ENCODE results near the gene STK11IP.

STK11IP gene

DNA sequence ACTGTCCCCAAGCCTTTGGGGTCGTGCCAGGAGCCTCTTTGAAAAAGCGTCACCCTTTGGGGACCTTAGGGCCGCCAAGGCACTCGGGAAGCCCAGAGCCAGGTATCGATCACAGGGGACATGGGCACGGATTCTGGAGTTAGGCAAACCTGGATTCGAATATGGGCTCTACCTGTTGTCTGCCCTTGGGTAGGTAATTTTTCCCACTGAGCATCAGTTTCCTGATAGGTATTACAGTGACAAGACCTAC lies 44.6 kb upstream of the STK11IP start:
- no peak overlapping the region for H3K4me3 ChIP-seq (ENCODE audit: low read depth, low read length)
- TF ChIP-seq CTCF (IDR thresholded peaks at IDR 0.05; ENCODE audit: borderline replicate concordance, insufficient read depth, low read depth, low read length) = no peak

DNA sequence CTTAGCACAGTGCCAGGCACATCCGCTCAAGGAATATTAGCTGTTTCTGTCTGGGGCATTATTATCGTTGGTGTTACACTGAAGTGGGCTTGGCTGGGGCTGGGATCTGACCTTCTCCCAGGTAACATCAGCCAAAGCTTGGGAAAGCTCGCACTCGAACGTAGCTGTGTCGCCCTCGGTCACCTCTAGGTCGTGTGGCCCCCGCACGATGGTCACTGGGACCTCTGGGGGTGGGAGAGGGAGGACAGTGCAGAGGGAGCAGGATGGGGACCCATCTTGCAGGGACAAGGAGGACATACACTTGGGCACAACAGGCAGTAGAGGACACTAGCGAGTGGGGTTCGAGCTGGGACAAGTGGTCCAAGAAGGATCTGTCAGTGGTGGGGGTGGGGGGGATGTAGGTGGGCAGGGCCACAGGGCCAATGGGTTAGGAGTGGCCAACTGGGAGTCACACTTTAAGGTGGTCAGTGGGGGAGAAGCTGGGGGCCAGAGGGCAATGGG lies 44.1 kb upstream of the STK11IP start:
- H3K4me3 ChIP-seq (ENCODE audit: low read depth, low read length) = no peak overlapping the region

GRCh38 chr2:219554350-219554749 lies 43.3 kb upstream of the STK11IP start:
- TF ChIP-seq CTCF (IDR thresholded peaks at IDR 0.05; ENCODE audit: borderline replicate concordance, insufficient read depth, low read depth, low read length) = no peak
- H3K4me3 ChIP-seq (ENCODE audit: low read depth, low read length) = no peak overlapping the region

More for the DNA sequence above, 44.1 kb upstream of the STK11IP start:
- TF ChIP-seq CTCF (IDR thresholded peaks at IDR 0.05; ENCODE audit: borderline replicate concordance, insufficient read depth, low read depth, low read length) = no peak

- no peak overlapping the region for H3K4me3 ChIP-seq (ENCODE audit: low read depth, low read length)
- no peak for TF ChIP-seq CTCF (IDR thresholded peaks at IDR 0.05; ENCODE audit: borderline replicate concordance, insufficient read depth, low read depth, low read length)
Measured at GRCh38 chr2:219555956-219556355, 41.7 kb upstream of the STK11IP start.

- H3K4me3 ChIP-seq (ENCODE audit: low read depth, low read length) = no peak overlapping the region
- no peak for TF ChIP-seq CTCF (IDR thresholded peaks at IDR 0.05; ENCODE audit: borderline replicate concordance, insufficient read depth, low read depth, low read length)
Measured at GRCh38 chr2:219556413-219556812, 41.2 kb upstream of the STK11IP start.

- H3K4me3 ChIP-seq (ENCODE audit: low read depth, low read length) = no peak overlapping the region
- no peak for TF ChIP-seq CTCF (IDR thresholded peaks at IDR 0.05; ENCODE audit: borderline replicate concordance, insufficient read depth, low read depth, low read length)
Measured at GRCh38 chr2:219557320-219557719, 40.3 kb upstream of the STK11IP start.

DNA sequence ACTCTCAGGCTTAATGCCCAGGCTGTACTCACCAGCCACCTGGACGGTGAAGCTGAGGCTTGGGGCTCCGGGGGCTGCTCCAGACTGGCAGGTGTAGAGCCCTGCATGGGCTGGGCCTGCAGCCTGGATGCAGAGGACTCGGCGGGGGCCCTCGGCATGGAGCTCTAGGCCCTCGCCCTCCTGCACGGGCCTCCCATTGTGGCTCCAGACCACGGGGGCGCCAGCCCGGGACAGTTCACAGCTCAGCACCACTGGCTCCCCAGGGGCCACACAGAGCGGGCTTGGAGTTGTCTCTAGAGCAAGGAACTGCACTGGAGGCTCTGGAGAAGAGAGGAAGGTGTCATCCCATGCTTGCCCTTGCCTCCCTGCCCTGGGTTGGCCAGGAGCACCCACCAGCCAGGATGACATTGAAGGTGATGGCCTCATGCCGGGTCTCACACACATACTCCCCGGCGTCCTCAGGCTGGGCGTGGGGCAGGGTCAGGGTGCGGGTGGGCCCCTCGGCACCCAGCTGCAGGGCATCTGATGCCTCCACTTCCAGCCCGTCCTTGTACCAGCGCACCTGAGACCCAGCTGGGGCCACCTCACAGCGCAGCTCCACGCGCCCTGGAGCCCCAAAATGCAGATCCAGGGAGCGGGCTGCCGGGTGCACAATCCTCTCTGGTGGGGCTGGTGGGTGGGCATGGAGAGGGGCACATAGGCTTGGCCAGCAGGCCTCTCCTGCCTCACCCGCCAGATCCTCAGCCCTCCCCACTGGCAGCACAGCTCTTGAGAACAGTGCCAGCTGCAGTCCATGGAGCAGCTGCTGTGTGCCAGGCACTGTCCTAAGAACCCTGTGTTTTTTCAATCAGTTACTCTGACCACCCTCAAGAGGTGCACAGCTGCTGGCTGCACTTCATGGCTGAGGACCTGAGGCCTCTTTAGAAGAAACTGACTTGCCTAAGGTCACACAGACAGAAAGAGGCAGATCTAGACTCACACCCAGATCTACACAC lies 39.6 kb upstream of the STK11IP start:
- TF ChIP-seq CTCF (IDR thresholded peaks at IDR 0.05; ENCODE audit: borderline replicate concordance, insufficient read depth, low read depth, low read length) = no peak
- H3K4me3 ChIP-seq (ENCODE audit: low read depth, low read length) = no peak overlapping the region

All from GM12875 (cell line).